HepG2 (cell line): ENCODE data around the gene KCNF1. TPM values are rescaled to one million over a fixed set of nuclear protein-coding genes. Genes with fewer than 3 reads are reported as not detected.

Experiments used
- ATAC-seq: fragments of 200-7000 bp; cut with Tn5 transposase; 3 replicates; pipeline ENCODE4 v1.9.1; 2020; ENCODE audit warnings: mild to moderate bottlenecking, moderate library complexity
- BruUV-seq: library from RNA; stranded (reverse); fragments of 400-500 nt; replicated peaks from 2 replicates; lab custom pipeline; 2021; lab: Mats Ljungman, UMichigan
- CTCF ChIA-PET: fragments of 300-600 bp; formaldehyde crosslinking; extraction: SDS; loops from one replicate; lab custom pipeline; 2021; ENCODE audit warnings: low total read pairs, inconsistent platforms, low intra/inter-chr PET ratio; lab: Yijun Ruan, JAX
- POLR2A ChIA-PET: fragments of 350-600 bp; sonication (Branson Sonifier 250); formaldehyde crosslinking; loops from one replicate; lab custom pipeline; 2020; ENCODE audit warnings: antibody characterized with exemption, inconsistent platforms; lab: Yijun Ruan, JAX
- DNase-seq: peaks from one replicate; pipeline ENCODE4 v3.0.0-alpha.2; 2015; ENCODE audit warnings: low spot score
- FAIRE-seq: peaks from 3 replicates; lab custom pipeline; 2011; peaks lifted over from hg19 to GRCh38; lab: Jason Lieb, UNC
- H2AFZ ChIP-seq: one replicate; pipeline ENCODE4 v1.6.1; 2011; ENCODE audit warnings: low read length, inconsistent platforms
- H3K27ac ChIP-seq: fragments of 300-600 bp; 3 replicates; pipeline ENCODE4 v1.8.0; 2011; ENCODE audit warnings: mixed run types, mild to moderate bottlenecking, mixed read lengths, low read length, inconsistent platforms; ENCODE audit not compliant: insufficient read depth; ENCODE audit errors: extremely low read length
- H3K27me3 ChIP-seq, 2 experiments: fragments of 200-600 bp in 1 of 2; 2 replicates in 1 of 2; 3 replicates in 1 of 2; pipeline versions ENCODE4 v1.6.0 to v1.8.0; 2011; ENCODE audit warnings: low read length in 2 of 2, mild to moderate bottlenecking in 2 of 2, moderate library complexity in 2 of 2, inconsistent platforms in 1 of 2; ENCODE audit not compliant: insufficient read depth in 2 of 2, control insufficient read depth in 1 of 2
- H3K36me3 ChIP-seq, 2 experiments: fragments of 200-600 bp in 1 of 2; replicated peaks in 1 of 2; 2 replicates in 1 of 2; 3 replicates in 1 of 2; pipeline versions ENCODE4 v1.5.1 to v1.8.0; 2011; ENCODE audit warnings: low read length in 2 of 2, inconsistent platforms in 1 of 2; ENCODE audit not compliant: insufficient read depth in 2 of 2, control insufficient read depth in 1 of 2
- H3K4me1 ChIP-seq: 2 replicates; pipeline ENCODE4 v1.5.1; 2012; ENCODE audit warnings: low read length, inconsistent platforms; ENCODE audit not compliant: insufficient read depth
- H3K4me2 ChIP-seq: 2 replicates; pipeline ENCODE4 v1.6.0; 2011; ENCODE audit warnings: low read depth, low read length, inconsistent platforms
- H3K4me3 ChIP-seq, 3 experiments: fragments of 200-600 bp in 1 of 3; sonication (generic), shearing (Covaris generic) in 1 of 3; replicated peaks in 1 of 3; 2 replicates each; pipeline ENCODE4 v1.5.1; 2011 to 2016; ENCODE audit warnings: low read length in 3 of 3, inconsistent platforms in 2 of 3, low read depth in 2 of 3, mild to moderate bottlenecking in 2 of 3, control low read depth in 1 of 3, mixed read lengths in 1 of 3; ENCODE audit not compliant: insufficient read depth in 1 of 3
- H3K79me2 ChIP-seq: one replicate; pipeline ENCODE4 v1.6.1; 2011; ENCODE audit warnings: low read length, inconsistent platforms; ENCODE audit not compliant: insufficient read depth
- H3K9ac ChIP-seq: 2 replicates; pipeline ENCODE4 v1.6.0; 2011; ENCODE audit warnings: mild to moderate bottlenecking, low read depth, low read length, inconsistent platforms; ENCODE audit not compliant: insufficient read depth
- H3K9me3 ChIP-seq: 2 replicates; pipeline ENCODE4 v1.5.1; 2012; ENCODE audit warnings: mild to moderate bottlenecking, low read length
- H4K20me1 ChIP-seq: 2 replicates; pipeline ENCODE4 v1.6.0; 2011; ENCODE audit warnings: inconsistent platforms, mild to moderate bottlenecking, low read length, moderate library complexity; ENCODE audit not compliant: insufficient read depth
- CCAR2 ChIP-seq: fragments of 200-400 bp; formaldehyde crosslinking; optimal IDR thresholded peaks from 2 replicates; pipeline ENCODE3; 2018; ENCODE audit warnings: low read depth, mild to moderate bottlenecking, low read length, moderate library complexity
- NR2C2 ChIP-seq: sonication (generic); formaldehyde crosslinking; IDR thresholded peaks from 2 replicates; pipeline ENCODE4 v1.4.0; 2020; ENCODE audit warnings: missing genetic modification reagents, mild to moderate bottlenecking, moderate library complexity, borderline replicate concordance
- SOX6 ChIP-seq, 2 experiments: fragments of 450-650 bp in 1 of 2; sonication (generic) in 1 of 2; formaldehyde crosslinking in 1 of 2; IDR thresholded peaks; 2 replicates each; pipeline versions ENCODE4 v1.4.0 to v1.6.1; 2017 to 2020; ENCODE audit warnings: antibody characterized with exemption in 1 of 2, mild to moderate bottlenecking in 1 of 2, missing genetic modification reagents in 1 of 2
- ZIK1 ChIP-seq: sonication (generic); formaldehyde crosslinking; IDR thresholded peaks from 2 replicates; pipeline ENCODE4 v1.5.0; 2020; ENCODE audit warnings: mild to moderate bottlenecking, low read depth, missing genetic modification reagents, borderline replicate concordance
- ZNF20 ChIP-seq: sonication (generic); formaldehyde crosslinking; IDR thresholded peaks from 2 replicates; pipeline ENCODE4 v1.4.0; 2020; ENCODE audit warnings: mild to moderate bottlenecking, moderate library complexity, missing genetic modification reagents
- ZNF782 ChIP-seq: sonication (generic); formaldehyde crosslinking; IDR thresholded peaks from 2 replicates; pipeline ENCODE4 v1.4.0; 2020; ENCODE audit warnings: missing genetic modification reagents, mild to moderate bottlenecking, borderline replicate concordance
- WGBS: methylation state at CpG from one replicate; pipeline ENCODE4 v1.1.6; 2017; ENCODE audit warnings: low lambda C conversion rate; 5-methylcytosine and 5-hydroxymethylcytosine counted together
- in situ Hi-C: cut with HindIII; loops from 2 replicates; pipeline ENCODE4 v1.10.0; 2017; ENCODE audit warnings: low pct_unique_long_range_greater_than_20kb; ENCODE audit not compliant: extremely low pct_ligation_motif_present
- intact Hi-C: fragments of 100-400 bp; cut with micrococcal nuclease; formaldehyde crosslinking; loops from one replicate; pipeline ENCODE4 v1.10.0; 2022; ENCODE audit not compliant: unreplicated experiment
- polyA plus RNA-seq, 8 experiments: library from polyadenylated mRNA; depleted of rRNA in 3 of 8; stranded (reverse) in 7 of 8; unstranded in 1 of 8; fragments of >200 nt; fragmentation: Illumina TruSeq in 4 of 8; extraction: Trizol in 4 of 8; gene quantifications; 2 replicates each; pipeline versions ENCODE4 v1.2.1 to v1.2.3, GENCODE V29; 2011 to 2016; ENCODE audit warnings: low read depth in 4 of 8, missing spikeins in 1 of 8, mixed read lengths in 1 of 8; ENCODE audit not compliant: insufficient read depth in 1 of 8
- total RNA-seq, 5 experiments: library from RNA; depleted of rRNA; stranded (reverse); fragments of >200 nt; fragmentation: Illumina TruSeq; extraction: Trizol; gene quantifications; 2 replicates each; pipeline ENCODE4 v1.2.3, GENCODE V29; 2016; ENCODE audit warnings: low read depth in 1 of 5
- TF ChIP-seq, protein P1 (sequence below): sonication (generic); formaldehyde crosslinking; conservative IDR thresholded peaks from 2 replicates; pipeline ENCODE4 v1.8.0; 2022; ENCODE audit warnings: mild to moderate bottlenecking, moderate library complexity, missing genetic modification reagents

Gene KCNF1
- total and polyA plus RNA-seq, 2 of the 13 experiments (the other 11 are each of a cell fraction or from before 2014, with no cell fraction given): 0.09 to 0.12 TPM

DNA sequence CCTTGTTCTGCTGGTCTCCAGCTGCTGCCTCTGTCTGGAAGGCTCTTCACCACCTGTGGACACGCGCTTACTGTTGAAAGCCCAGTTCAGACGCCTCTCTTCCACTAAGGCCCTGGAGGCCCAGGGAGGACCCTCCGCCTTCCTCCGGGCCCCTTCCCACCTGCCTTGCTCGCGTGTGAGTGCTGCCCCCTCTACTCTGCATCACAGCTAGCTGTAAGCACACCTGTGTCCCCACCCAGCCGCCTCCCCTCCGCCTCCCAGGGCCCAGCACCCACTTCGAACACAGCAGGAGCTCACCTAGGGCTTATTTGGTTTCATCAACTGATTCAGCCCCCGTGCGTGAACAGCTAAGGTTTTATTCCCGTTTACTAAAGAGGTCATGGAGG lies 49.7 kb downstream of the KCNF1 start:
- BruUV-seq: no TSS peak
- no peak overlapping the region for H2AFZ ChIP-seq
- intact Hi-C loops: no loop called here
- 68% methylated on average over 13 of the region's 13 CpGs for WGBS
- peaks cover 20 to 85% of the 10 kb centered on the region in 2 experiments for H3K27me3 ChIP-seq
- POLR2A ChIA-PET: no interaction called here
- H4K20me1 ChIP-seq: no peaks in the 10 kb centered on the region
- H3K27ac ChIP-seq: no peak overlapping the region
- CTCF ChIA-PET: no interaction called here
- TF ChIP-seq ZIK1 (CRISPR knock-in tag) (no peak), CCAR2 (no peak), ZNF20 (CRISPR knock-in tag) (no peak), NR2C2 (CRISPR knock-in tag) (no peak), SOX6 (IDR thresholded peaks at IDR 0.05) (no peak), SOX6 (CRISPR knock-in tag; IDR thresholded peaks at IDR 0.05) (no peak), ZNF782 (no peak)
- TF ChIP-seq, protein P1, sequence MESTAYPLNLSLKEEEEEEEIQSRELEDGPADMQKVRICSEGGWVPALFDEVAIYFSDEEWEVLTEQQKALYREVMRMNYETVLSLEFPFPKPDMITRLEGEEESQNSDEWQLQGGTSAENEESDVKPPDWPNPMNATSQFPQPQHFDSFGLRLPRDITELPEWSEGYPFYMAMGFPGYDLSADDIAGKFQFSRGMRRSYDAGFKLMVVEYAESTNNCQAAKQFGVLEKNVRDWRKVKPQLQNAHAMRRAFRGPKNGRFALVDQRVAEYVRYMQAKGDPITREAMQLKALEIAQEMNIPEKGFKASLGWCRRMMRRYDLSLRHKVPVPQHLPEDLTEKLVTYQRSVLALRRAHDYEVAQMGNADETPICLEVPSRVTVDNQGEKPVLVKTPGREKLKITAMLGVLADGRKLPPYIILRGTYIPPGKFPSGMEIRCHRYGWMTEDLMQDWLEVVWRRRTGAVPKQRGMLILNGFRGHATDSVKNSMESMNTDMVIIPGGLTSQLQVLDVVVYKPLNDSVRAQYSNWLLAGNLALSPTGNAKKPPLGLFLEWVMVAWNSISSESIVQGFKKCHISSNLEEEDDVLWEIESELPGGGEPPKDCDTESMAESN (CRISPR knock-in tag): no peak
- TF ChIP-seq, all 625 proteins: peak for 0
- FAIRE-seq: no peak
- Histone ChIP-seq H3K79me2 (no peaks in the 10 kb centered on the region), H3K9ac (no peak overlapping the region), H3K4me1 (no peaks in the 10 kb centered on the region), H3K36me3 (no peaks in the 10 kb centered on the region), H3K4me3 (no peak overlapping the region), H3K4me2 (no peak overlapping the region), H3K9me3 (no peaks in the 10 kb centered on the region)
- in situ Hi-C loops: no loop called here
- no peak; the same call in 2 of the 3 replicates for ATAC-seq
- no peak for DNase-seq
